Neural progenitor cell (in vitro differentiated cells): ENCODE results near the gene PRICKLE2.

Source experiments
- EZH2 ChIP-seq: fragments of 200-600 bp; sonication (generic); IDR thresholded peaks from 2 replicates; pipeline ENCODE4 v1.6.1; 2017; ENCODE audit warnings: antibody characterized with exemption, mild to moderate bottlenecking, moderate library complexity
- TF ChIP-seq, protein P1 (sequence below): fragments of 200-600 bp; sonication (generic); IDR thresholded peaks from 2 replicates; pipeline ENCODE4 v1.5.1; 2017; ENCODE audit warnings: antibody characterized with exemption, mild to moderate bottlenecking

DNA sequence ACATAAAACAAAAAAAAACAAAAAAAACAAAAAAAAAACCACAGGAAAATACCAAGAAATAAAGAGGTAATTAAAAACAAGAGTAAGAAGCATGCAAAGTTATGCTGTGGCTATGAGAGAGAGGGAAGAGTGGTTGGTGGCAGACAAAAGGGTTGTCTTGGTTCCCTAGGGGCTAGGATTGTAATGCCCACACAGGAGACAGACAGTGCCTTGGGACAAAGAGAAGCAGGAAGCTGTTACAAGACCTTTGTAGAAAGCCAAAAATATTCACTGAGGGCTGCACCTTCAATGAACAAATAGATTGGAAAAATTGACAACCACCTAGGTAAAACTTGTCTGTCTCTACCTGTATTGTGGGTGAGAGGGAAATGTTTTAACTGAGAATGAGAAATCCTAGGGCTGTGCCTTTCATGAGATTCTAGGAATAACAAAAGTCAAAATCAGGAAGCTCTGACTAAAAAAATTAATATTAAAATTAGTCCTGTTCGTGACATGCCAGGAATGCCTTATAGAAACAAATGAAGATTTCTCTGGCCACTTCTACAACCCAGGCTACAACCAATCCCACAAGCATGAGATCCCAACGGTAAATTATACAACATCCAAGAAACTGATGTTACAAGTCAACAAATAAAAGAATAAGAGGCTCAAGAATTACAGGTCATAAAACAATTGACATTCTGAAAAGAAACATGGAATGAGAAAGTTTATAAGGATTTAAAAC is 45.0 kb upstream of the PRICKLE2 start:
- no peak for TF ChIP-seq EZH2
- TF ChIP-seq, protein P1, sequence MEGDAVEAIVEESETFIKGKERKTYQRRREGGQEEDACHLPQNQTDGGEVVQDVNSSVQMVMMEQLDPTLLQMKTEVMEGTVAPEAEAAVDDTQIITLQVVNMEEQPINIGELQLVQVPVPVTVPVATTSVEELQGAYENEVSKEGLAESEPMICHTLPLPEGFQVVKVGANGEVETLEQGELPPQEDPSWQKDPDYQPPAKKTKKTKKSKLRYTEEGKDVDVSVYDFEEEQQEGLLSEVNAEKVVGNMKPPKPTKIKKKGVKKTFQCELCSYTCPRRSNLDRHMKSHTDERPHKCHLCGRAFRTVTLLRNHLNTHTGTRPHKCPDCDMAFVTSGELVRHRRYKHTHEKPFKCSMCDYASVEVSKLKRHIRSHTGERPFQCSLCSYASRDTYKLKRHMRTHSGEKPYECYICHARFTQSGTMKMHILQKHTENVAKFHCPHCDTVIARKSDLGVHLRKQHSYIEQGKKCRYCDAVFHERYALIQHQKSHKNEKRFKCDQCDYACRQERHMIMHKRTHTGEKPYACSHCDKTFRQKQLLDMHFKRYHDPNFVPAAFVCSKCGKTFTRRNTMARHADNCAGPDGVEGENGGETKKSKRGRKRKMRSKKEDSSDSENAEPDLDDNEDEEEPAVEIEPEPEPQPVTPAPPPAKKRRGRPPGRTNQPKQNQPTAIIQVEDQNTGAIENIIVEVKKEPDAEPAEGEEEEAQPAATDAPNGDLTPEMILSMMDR = no peak
